ENCODE results near the gene F2RL3.

DNA sequence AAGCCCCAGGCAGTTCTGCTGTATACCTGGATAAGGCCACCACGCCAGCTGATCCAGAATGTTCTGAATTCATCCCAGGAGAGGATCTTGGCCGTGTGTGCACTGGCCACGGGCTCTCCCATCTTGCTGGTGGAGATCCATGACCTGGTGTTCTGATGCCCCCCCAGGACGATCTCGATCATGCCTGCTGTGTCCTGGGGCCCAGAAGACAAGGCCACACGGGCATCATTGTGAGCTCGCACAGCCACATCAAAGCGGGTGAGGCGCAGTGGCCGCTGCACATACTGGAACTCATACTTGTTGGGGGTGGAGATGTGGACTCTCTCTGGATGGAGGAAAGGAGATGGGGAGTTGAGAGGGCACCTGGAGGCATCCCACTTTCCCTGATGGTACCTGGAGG is 40.1 kb downstream of the F2RL3 start:
- TF ChIP-seq, protein P1, sequence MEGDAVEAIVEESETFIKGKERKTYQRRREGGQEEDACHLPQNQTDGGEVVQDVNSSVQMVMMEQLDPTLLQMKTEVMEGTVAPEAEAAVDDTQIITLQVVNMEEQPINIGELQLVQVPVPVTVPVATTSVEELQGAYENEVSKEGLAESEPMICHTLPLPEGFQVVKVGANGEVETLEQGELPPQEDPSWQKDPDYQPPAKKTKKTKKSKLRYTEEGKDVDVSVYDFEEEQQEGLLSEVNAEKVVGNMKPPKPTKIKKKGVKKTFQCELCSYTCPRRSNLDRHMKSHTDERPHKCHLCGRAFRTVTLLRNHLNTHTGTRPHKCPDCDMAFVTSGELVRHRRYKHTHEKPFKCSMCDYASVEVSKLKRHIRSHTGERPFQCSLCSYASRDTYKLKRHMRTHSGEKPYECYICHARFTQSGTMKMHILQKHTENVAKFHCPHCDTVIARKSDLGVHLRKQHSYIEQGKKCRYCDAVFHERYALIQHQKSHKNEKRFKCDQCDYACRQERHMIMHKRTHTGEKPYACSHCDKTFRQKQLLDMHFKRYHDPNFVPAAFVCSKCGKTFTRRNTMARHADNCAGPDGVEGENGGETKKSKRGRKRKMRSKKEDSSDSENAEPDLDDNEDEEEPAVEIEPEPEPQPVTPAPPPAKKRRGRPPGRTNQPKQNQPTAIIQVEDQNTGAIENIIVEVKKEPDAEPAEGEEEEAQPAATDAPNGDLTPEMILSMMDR (IDR thresholded peaks at IDR 0.05), result no peak
- TF ChIP-seq POLR2A (IDR thresholded peaks at IDR 0.05), result no peak
